ENCODE results near the gene OTOG.

OTOG gene

DNA sequence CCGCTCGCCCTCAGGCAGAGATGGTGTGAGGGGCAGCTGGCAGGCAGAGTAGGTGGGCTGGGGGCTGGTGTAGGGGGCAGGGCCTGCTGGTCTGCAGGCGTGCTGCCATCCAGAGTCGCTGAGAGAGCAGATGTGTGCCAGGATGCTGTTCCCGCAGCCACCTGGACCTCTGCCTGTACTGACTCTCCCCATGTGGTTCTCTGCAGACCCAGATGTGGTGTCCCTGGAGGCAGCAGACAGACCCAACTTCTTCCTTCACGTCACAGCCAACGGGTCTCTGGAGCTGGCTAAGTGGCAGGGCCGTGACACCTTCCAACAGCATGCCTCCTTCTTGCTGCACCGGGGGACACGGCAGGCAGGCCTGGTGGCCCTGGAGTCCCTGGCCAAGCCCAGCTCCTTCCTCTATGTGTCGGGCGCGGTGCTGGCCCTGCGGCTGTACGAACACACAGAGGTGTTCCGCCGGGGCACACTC, 58.6 kb downstream of the OTOG start:
- Histone ChIP-seq H3K36me3 (no peaks in the 10 kb centered on the region), H3K27me3 (no peaks in the 10 kb centered on the region), H3K4me3 (ENCODE audit: low read depth in 1 of 2, low read length in 1 of 2) (no peak overlapping the region), H3K27ac (no peak overlapping the region), H3K9me3 (no peaks in the 10 kb centered on the region), H3K4me1 (ENCODE audit: control insufficient read depth in 1 of 2, insufficient read depth in 1 of 2, low read depth in 1 of 2, low read length in 1 of 2) (no peaks in the 10 kb centered on the region)
- TF ChIP-seq, protein P1, sequence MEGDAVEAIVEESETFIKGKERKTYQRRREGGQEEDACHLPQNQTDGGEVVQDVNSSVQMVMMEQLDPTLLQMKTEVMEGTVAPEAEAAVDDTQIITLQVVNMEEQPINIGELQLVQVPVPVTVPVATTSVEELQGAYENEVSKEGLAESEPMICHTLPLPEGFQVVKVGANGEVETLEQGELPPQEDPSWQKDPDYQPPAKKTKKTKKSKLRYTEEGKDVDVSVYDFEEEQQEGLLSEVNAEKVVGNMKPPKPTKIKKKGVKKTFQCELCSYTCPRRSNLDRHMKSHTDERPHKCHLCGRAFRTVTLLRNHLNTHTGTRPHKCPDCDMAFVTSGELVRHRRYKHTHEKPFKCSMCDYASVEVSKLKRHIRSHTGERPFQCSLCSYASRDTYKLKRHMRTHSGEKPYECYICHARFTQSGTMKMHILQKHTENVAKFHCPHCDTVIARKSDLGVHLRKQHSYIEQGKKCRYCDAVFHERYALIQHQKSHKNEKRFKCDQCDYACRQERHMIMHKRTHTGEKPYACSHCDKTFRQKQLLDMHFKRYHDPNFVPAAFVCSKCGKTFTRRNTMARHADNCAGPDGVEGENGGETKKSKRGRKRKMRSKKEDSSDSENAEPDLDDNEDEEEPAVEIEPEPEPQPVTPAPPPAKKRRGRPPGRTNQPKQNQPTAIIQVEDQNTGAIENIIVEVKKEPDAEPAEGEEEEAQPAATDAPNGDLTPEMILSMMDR (IDR thresholded peaks at IDR 0.05), result no peak

DNA sequence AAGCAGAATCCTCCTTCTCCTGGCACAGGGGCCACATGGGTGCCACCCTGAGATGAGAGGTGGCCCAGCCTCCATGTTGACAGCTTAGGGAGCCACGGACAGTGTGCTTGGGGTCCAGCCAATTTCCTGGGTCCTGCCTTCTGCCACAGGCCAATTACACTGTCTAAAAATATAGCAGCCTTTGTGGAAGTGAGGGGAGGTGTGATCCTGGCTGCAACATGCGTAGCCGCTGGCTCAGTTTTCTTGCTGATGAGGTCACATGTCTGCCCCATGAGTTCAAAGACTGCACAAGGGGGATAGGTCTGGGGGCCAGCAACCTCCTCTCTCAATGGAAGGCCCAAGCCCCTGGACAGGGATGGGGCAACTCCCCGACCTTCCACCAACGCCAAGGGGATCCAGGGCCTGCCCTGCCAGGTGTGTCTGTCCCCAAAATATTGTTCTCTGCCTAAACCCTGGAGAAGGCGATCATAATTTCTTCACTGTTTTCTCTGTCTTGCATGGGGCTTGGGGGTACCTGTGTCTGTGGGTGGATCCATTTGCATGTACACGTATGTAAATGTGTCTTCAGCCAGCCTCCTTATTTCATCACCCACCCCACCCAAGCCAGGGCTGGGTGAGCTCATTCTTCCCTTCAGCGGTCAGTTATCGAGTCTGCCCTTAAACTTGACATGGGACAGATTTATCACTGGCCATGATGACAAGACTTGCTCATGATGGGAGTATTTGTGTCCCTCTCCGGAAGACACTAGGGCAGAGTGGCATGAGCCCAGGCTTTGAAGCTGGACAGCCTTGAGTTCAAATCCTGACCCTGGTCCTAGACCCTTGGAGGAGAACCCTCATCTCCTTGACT, 59.4 kb downstream of the OTOG start:
- Histone ChIP-seq H3K4me3 (ENCODE audit: low read depth in 1 of 2, low read length in 1 of 2) (no peak overlapping the region), H3K9me3 (no peaks in the 10 kb centered on the region), H3K27me3 (no peaks in the 10 kb centered on the region), H3K27ac (no peak overlapping the region), H3K4me1 (ENCODE audit: control insufficient read depth in 1 of 2, insufficient read depth in 1 of 2, low read depth in 1 of 2, low read length in 1 of 2) (no peaks in the 10 kb centered on the region), H3K36me3 (no peaks in the 10 kb centered on the region)
- TF ChIP-seq, protein P1 (IDR thresholded peaks at IDR 0.05), result no peak

DNA sequence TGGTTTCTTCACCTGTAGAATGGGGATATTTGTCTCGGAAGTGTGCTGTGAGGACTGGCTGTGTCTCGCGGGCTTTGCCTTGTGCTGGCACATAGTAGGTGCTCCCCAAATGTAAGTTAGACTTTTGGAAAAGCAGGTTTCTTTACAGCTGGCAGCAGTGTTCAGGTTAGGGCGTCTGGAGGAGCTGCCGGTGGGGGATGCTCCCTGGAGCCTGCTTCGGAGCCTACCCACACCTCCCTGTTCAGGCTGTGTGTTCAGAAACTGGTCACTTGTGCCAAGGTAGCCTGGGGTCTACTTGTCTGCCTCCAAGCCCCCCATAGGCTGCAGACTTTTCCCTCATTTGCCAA, 60.0 kb downstream of the OTOG start:
- Histone ChIP-seq H3K9me3 (no peaks in the 10 kb centered on the region), H3K4me3 (ENCODE audit: low read depth in 1 of 2, low read length in 1 of 2) (no peak overlapping the region), H3K4me1 (ENCODE audit: control insufficient read depth in 1 of 2, insufficient read depth in 1 of 2, low read depth in 1 of 2, low read length in 1 of 2) (no peaks in the 10 kb centered on the region), H3K27me3 (no peaks in the 10 kb centered on the region), H3K36me3 (no peaks in the 10 kb centered on the region), H3K27ac (no peak overlapping the region)
- TF ChIP-seq, protein P1 (IDR thresholded peaks at IDR 0.05), result no peak

DNA sequence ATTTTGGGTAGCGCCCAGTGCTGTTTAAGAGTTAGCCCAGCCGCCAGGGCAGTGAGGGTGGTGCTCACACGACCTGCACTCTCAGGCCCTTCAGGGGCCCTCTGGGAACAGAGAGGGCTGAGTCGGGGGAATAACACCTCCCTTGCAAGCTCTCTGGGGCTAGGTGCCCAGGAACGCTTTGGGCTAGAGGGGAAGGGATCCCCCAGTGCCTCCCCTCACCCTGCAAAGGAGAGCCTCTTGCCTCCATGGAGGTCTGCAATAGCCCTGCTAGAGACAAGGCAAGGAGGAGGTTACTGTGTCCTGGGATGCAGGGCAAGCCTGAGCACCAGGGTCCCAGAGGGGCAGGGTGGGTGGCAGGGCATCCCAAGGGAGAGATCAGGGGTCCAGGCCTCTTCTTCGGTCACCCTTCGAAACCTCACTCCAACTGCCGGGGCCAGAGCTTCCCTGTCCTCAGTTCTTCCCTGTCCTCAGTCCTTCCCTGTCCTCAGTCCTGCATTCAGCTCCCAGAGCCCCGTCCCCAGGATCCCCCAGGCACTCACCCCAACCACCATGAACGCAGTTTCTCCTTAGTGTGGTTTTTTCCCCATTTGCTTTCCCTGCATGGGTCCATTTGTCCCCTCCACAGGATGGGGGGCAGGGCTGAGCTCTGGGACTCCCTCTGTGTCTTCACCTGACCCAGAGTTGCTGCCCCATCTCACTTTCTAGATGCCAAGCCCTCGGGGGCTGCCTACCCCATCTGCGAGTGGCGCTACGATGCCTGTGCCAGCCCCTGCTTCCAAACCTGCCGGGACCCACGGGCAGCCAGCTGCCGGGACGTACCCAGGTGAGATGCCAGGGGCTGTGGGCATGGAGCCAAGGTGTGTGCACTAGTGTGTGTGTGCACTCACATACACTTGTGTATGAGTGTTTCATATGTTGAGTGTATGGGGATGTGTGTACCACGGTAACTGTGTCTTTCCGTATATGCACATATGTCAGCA, 60.8 kb downstream of the OTOG start:
- Histone ChIP-seq H3K9me3 (no peaks in the 10 kb centered on the region), H3K4me3 (ENCODE audit: low read depth in 1 of 2, low read length in 1 of 2) (no peak overlapping the region), H3K36me3 (no peaks in the 10 kb centered on the region), H3K27ac (no peak overlapping the region), H3K27me3 (no peaks in the 10 kb centered on the region), H3K4me1 (ENCODE audit: control insufficient read depth in 1 of 2, insufficient read depth in 1 of 2, low read depth in 1 of 2, low read length in 1 of 2) (no peaks in the 10 kb centered on the region)
- TF ChIP-seq, protein P1 (IDR thresholded peaks at IDR 0.05), result no peak

DNA sequence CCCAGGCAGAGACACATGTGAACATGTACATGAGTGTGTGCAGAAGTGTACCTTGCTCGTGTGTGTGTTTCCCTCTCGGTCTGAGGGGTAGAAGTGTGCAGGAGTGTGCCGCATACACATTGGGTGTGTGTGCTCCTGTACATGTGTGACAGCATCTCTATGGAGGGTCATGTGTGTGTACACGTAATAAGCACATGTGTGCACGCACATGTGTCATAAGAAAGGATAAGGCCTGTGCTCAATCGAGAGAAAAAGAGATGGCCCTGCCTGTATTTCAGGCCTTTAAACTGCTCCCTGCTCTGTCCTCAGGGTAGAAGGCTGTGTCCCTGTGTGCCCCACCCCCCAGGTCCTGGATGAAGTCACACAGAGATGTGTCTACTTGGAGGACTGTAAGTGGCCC, 61.8 kb downstream of the OTOG start:
- Histone ChIP-seq H3K27ac (no peak overlapping the region), H3K4me3 (ENCODE audit: low read depth in 1 of 2, low read length in 1 of 2) (no peak overlapping the region), H3K27me3 (no peaks in the 10 kb centered on the region), H3K36me3 (no peaks in the 10 kb centered on the region), H3K9me3 (no peaks in the 10 kb centered on the region), H3K4me1 (ENCODE audit: control insufficient read depth in 1 of 2, insufficient read depth in 1 of 2, low read depth in 1 of 2, low read length in 1 of 2) (no peaks in the 10 kb centered on the region)
- TF ChIP-seq, protein P1 (IDR thresholded peaks at IDR 0.05), result no peak
